ENCODE measurements around the gene NECTIN1.

The NECTIN1 gene

GRCh38 chr11:119729951-119730613 is 1.1 kb upstream of the NECTIN1 start:
- no peak for TF ChIP-seq EZH2phosphoT487 (conservative IDR thresholded peaks at IDR 0.05; ENCODE audit: low read length)
- TF ChIP-seq CTCF (IDR thresholded peaks at IDR 0.05; ENCODE audit: insufficient read depth, low read length, poor library complexity, severe bottlenecking) = no peak
- Histone ChIP-seq H3K9me2 (replicated peaks; ENCODE audit: insufficient read depth, low read length) (no peaks in the 10 kb centered on the region), H3F3A (ENCODE audit: insufficient read depth) (no peaks in the 10 kb centered on the region), H3K4me2 (ENCODE audit: low read depth, low read length, poor library complexity, severe bottlenecking) (peak overlapping the region; percentile 71), H3K9ac (ENCODE audit: low read length) (peak overlapping the region; percentile 73), H3K79me2 (ENCODE audit: insufficient read depth, low read length) (peaks cover 27% of the 10 kb centered on the region), H3K9me3 (ENCODE audit: insufficient read depth, low read length) (no peaks in the 10 kb centered on the region), H3K36me3 (ENCODE audit: low read length) (no peaks in the 10 kb centered on the region), H3K27me3 (ENCODE audit: low read length) (no peaks in the 10 kb centered on the region), H2AFZ (ENCODE audit: low read depth, low read length, severe bottlenecking) (peak overlapping the region; percentile 90), H4K20me1 (ENCODE audit: low read depth, low read length) (peaks cover 12% of the 10 kb centered on the region), H3K4me3 (ENCODE audit: insufficient read depth, low read length, poor library complexity, severe bottlenecking) (peak overlapping the region; percentile 96), H3K27ac (ENCODE audit: low read depth, low read length) (no peak overlapping the region)

GRCh38 chr11:119729581-119729927 is 554 bp upstream of the NECTIN1 start:
- Histone ChIP-seq H3K27me3 (ENCODE audit: low read length) (no peaks in the 10 kb centered on the region), H3K4me3 (ENCODE audit: insufficient read depth, low read length, poor library complexity, severe bottlenecking) (peak overlapping the region; percentile 96), H4K20me1 (ENCODE audit: low read depth, low read length) (peaks cover 15% of the 10 kb centered on the region), H3K9me3 (ENCODE audit: insufficient read depth, low read length) (no peaks in the 10 kb centered on the region), H2AFZ (ENCODE audit: low read depth, low read length, severe bottlenecking) (peak overlapping the region; percentile 90), H3K79me2 (ENCODE audit: insufficient read depth, low read length) (peaks cover 32% of the 10 kb centered on the region), H3K9ac (ENCODE audit: low read length) (peak overlapping the region; percentile 73), H3F3A (ENCODE audit: insufficient read depth) (no peaks in the 10 kb centered on the region; the same call in 1 of the 2 replicates), H3K36me3 (ENCODE audit: low read length) (no peaks in the 10 kb centered on the region), H3K9me2 (replicated peaks; ENCODE audit: insufficient read depth, low read length) (no peaks in the 10 kb centered on the region), H3K27ac (ENCODE audit: low read depth, low read length) (no peak overlapping the region), H3K4me2 (ENCODE audit: low read depth, low read length, poor library complexity, severe bottlenecking) (peak overlapping the region; percentile 71)
- TF ChIP-seq CTCF (IDR thresholded peaks at IDR 0.05; ENCODE audit: insufficient read depth, low read length, poor library complexity, severe bottlenecking) (no peak), EZH2phosphoT487 (conservative IDR thresholded peaks at IDR 0.05; ENCODE audit: low read length) (no peak)

- Histone ChIP-seq H3K9ac (ENCODE audit: low read length) (peak overlapping the region; percentile 73), H3K79me2 (ENCODE audit: insufficient read depth, low read length) (peaks cover 41% of the 10 kb centered on the region), H4K20me1 (ENCODE audit: low read depth, low read length) (peaks cover 19% of the 10 kb centered on the region), H2AFZ (ENCODE audit: low read depth, low read length, severe bottlenecking) (no peak overlapping the region), H3K36me3 (ENCODE audit: low read length) (no peaks in the 10 kb centered on the region), H3K4me2 (ENCODE audit: low read depth, low read length, poor library complexity, severe bottlenecking) (peak overlapping the region; percentile 61), H3K9me3 (ENCODE audit: insufficient read depth, low read length) (no peaks in the 10 kb centered on the region), H3K27me3 (ENCODE audit: low read length) (no peaks in the 10 kb centered on the region), H3F3A (ENCODE audit: insufficient read depth) (no peaks in the 10 kb centered on the region; the same call in 1 of the 2 replicates), H3K4me3 (ENCODE audit: insufficient read depth, low read length, poor library complexity, severe bottlenecking) (peak overlapping the region; percentile 96), H3K9me2 (replicated peaks; ENCODE audit: insufficient read depth, low read length) (no peaks in the 10 kb centered on the region), H3K27ac (ENCODE audit: low read depth, low read length) (peak overlapping the region; percentile 77)
- TF ChIP-seq CTCF (IDR thresholded peaks at IDR 0.05; ENCODE audit: insufficient read depth, low read length, poor library complexity, severe bottlenecking) = no peak
These were observed 781 bp downstream of the NECTIN1 start for GRCh38 chr11:119728211-119728626.
